Body of pancreas (tissue), 4 donors: ENCODE results near the gene HMG20A. TPM values are rescaled to one million over a fixed set of nuclear protein-coding genes. Genes with fewer than 3 reads are reported as not detected.
A peak's percentile ranks its signal among the peaks of the same experiment; 100 is the strongest.

Experiments
- ATAC-seq: fragments of 150-250 bp; one replicate; pipeline ENCODE4 v1.9.1; 2016
- DNase-seq, 4 donors: peaks; one replicate each; pipeline ENCODE4 v3.0.0-alpha.2; 2019
- H3K27ac ChIP-seq, 4 donors: fragments of 200-600 bp; sonication (generic); 1 replicate in 3 of 4; 2 replicates in 1 of 4; pipeline versions ENCODE4 v1.5.1 to v1.6.1; 2016 to 2019; ENCODE audit warnings: mild to moderate bottlenecking in 1 of 4, mixed read lengths in 1 of 4, moderate library complexity in 1 of 4
- H3K27me3 ChIP-seq, 2 donors: fragments of 200-600 bp; sonication (generic); one replicate each; pipeline ENCODE4 v1.6.0; 2016; ENCODE audit warnings: mild to moderate bottlenecking in 1 of 2
- H3K36me3 ChIP-seq, 2 donors: fragments of 200-600 bp; sonication (generic); replicated peaks in 1 of 2; 2 replicates each; pipeline ENCODE4 v1.5.1; 2016; ENCODE audit warnings: low read depth in 2 of 2; ENCODE audit not compliant: insufficient read depth in 1 of 2
- H3K4me1 ChIP-seq: fragments of 200-600 bp; sonication (generic); one replicate; pipeline ENCODE4 v1.6.0; 2016
- H3K4me3 ChIP-seq, 2 donors: fragments of 200-600 bp; sonication (generic); 1 replicate in 1 of 2; 2 replicates in 1 of 2; pipeline ENCODE4 v1.5.1; 2016 to 2019
- H3K9me3 ChIP-seq, 3 donors: fragments of 200-600 bp; sonication (generic); 1 replicate in 2 of 3; 2 replicates in 1 of 3; pipeline ENCODE4 v1.5.1; 2016
- CTCF ChIP-seq, 7 experiments: fragments of 450-650 bp in 4 of 7; fragments of 200-600 bp in 3 of 7; sonication (generic) in 3 of 7; IDR thresholded peaks; one replicate each; pipeline ENCODE4 v1.5.1; 2016 to 2019; ENCODE audit warnings: antibody characterized with exemption in 7 of 7
- POLR2A ChIP-seq, 3 donors: fragments of 450-650 bp; IDR thresholded peaks; one replicate each; pipeline ENCODE4 v1.6.1; 2016; ENCODE audit warnings: antibody characterized with exemption in 3 of 3, mild to moderate bottlenecking in 2 of 3
- WGBS, 2 donors: methylation state at CpG; one replicate each; pipeline ENCODE4 v1.1.5; 2017; 5-methylcytosine and 5-hydroxymethylcytosine counted together
- intact Hi-C: fragments of 100-400 bp; cut with DNase I; formaldehyde crosslinking; loops from one replicate; pipeline ENCODE4 v1.15.1; 2023
- total RNA-seq, 2 donors: library from RNA; depleted of rRNA; stranded (reverse); fragments of >200 nt; gene quantifications; one replicate each; pipeline ENCODE4 v1.1.0, GENCODE V29; 2016

HMG20A gene
- total RNA-seq, 2 donors from 2014 or later, result 21.8 to 59.0 TPM

GRCh38 chr15:77416148-77416455 is 4.6 kb upstream of the HMG20A start:
- Histone ChIP-seq H3K27ac (no peak overlapping the region), H3K4me1 (peaks cover 18% of the 10 kb centered on the region), H3K27me3 (no peaks in the 10 kb centered on the region), H3K36me3 (no peaks in the 10 kb centered on the region), H3K9me3 (no peaks in the 10 kb centered on the region), H3K4me3 (no peak overlapping the region)
- no peak for ATAC-seq
- TF ChIP-seq POLR2A (IDR thresholded peaks at IDR 0.05), result no peak
- no peak for TF ChIP-seq CTCF (IDR thresholded peaks at IDR 0.05)
- peak in 1 of 4 donors; percentile 12 for DNase-seq
- intact Hi-C loops, result no loop called here
- 45 to 56% methylated on average over 2 of the region's 2 CpGs for WGBS, 2 donors

GRCh38 chr15:77416954-77417353 is 3.7 kb upstream of the HMG20A start:
- no peak for TF ChIP-seq POLR2A (IDR thresholded peaks at IDR 0.05)
- no peak for TF ChIP-seq CTCF (IDR thresholded peaks at IDR 0.05)
- no peak for DNase-seq
- intact Hi-C loops, result no loop called here
- Histone ChIP-seq H3K9me3 (no peaks in the 10 kb centered on the region), H3K27me3 (no peaks in the 10 kb centered on the region), H3K4me3 (no peak overlapping the region), H3K27ac (no peak overlapping the region), H3K36me3 (no peaks in the 10 kb centered on the region), H3K4me1 (peaks cover 19% of the 10 kb centered on the region)
- no peak for ATAC-seq
- WGBS, 2 donors, result 83% methylated on average over 1 of the region's 1 CpG

GRCh38 chr15:77417602-77418001 is 3.1 kb upstream of the HMG20A start:
- H3K36me3 ChIP-seq, result no peaks in the 10 kb centered on the region
- no peaks in the 10 kb centered on the region for H3K27me3 ChIP-seq
- 59 to 64% methylated on average over 3 of the region's 3 CpGs for WGBS, 2 donors
- no peak for TF ChIP-seq POLR2A (IDR thresholded peaks at IDR 0.05)
- intact Hi-C loops, result no loop called here
- H3K9me3 ChIP-seq, result no peaks in the 10 kb centered on the region
- H3K27ac ChIP-seq, result no peak overlapping the region
- no peak overlapping the region for H3K4me3 ChIP-seq
- ATAC-seq (no peak), DNase-seq (no peak)
- H3K4me1 ChIP-seq, result peaks cover 25% of the 10 kb centered on the region

- Histone ChIP-seq H3K4me3 (no peak overlapping the region), H3K27me3 (no peaks in the 10 kb centered on the region), H3K9me3 (no peaks in the 10 kb centered on the region), H3K36me3 (no peaks in the 10 kb centered on the region), H3K4me1 (peaks cover 26% of the 10 kb centered on the region), H3K27ac (peak overlapping the region in 2 of 4 donors; percentile 90 to 92)
- no peak for ATAC-seq
- intact Hi-C loops, result no loop called here
- TF ChIP-seq POLR2A (IDR thresholded peaks at IDR 0.05) (no peak), CTCF (IDR thresholded peaks at IDR 0.05) (no peak)
- DNase-seq, result no peak
- 42 to 47% methylated on average over 8 of the region's 8 CpGs for WGBS, 2 donors
Measured at GRCh38 chr15:77418391-77418965, 2.2 kb upstream of the HMG20A start.

- 0 to 1% methylated on average over 31 to 65 of the region's 72 CpGs for WGBS, 2 donors
- intact Hi-C loops, result no loop called here
- peaks cover 28% of the 10 kb centered on the region for H3K4me1 ChIP-seq
- peak; percentile 21 to 47 (median 34) for DNase-seq
- peak overlapping the region; percentile 72 to 80 for H3K4me3 ChIP-seq
- H3K36me3 ChIP-seq, result no peaks in the 10 kb centered on the region
- H3K27ac ChIP-seq, result peak overlapping the region; percentile 90 to 97 (median 92)
- H3K9me3 ChIP-seq, result no peaks in the 10 kb centered on the region
- peak; percentile 6 for ATAC-seq
- H3K27me3 ChIP-seq, result no peaks in the 10 kb centered on the region
- peak in 2 of 7 experiments; percentile 1 to 7 for TF ChIP-seq CTCF (IDR thresholded peaks at IDR 0.05)
- no peak for TF ChIP-seq POLR2A (IDR thresholded peaks at IDR 0.05)
Measured at GRCh38 chr15:77418966-77419835, 1.5 kb upstream of the HMG20A start.
